ENCODE results near the gene TTC7B. TPM values are rescaled to one million over a fixed set of nuclear protein-coding genes. Genes with fewer than 3 reads are reported as not detected.

TTC7B gene
- total and polyA plus RNA-seq, 2 of the 8 experiments (the other 6 are each of a cell fraction or from before 2014, with no cell fraction given) = 23.7 to 34.0 TPM

- TF ChIP-seq, protein P1, sequence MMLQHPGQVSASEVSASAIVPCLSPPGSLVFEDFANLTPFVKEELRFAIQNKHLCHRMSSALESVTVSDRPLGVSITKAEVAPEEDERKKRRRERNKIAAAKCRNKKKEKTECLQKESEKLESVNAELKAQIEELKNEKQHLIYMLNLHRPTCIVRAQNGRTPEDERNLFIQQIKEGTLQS (IDR thresholded peaks at IDR 0.05; ENCODE audit: insufficient read depth, low read depth, low read length) = no peak
- TF ChIP-seq SP4 (IDR thresholded peaks at IDR 0.05; ENCODE audit: low read length) (no peak), BACH1 (IDR thresholded peaks at IDR 0.05; ENCODE audit: low read length) (no peak), SUZ12 (IDR thresholded peaks at IDR 0.05; ENCODE audit: low read length) (no peak), TBP (IDR thresholded peaks at IDR 0.05; ENCODE audit: low read depth, low read length) (no peak)
Measured at GRCh38 chr14:90724866-90725265, 91.4 kb downstream of the TTC7B start (continued).
